Transverse colon (tissue), 4 donors: ENCODE results near the gene CLIP1.

Experiments used
- POLR2A ChIP-seq: fragments of 450-650 bp; IDR thresholded peaks from one replicate; pipeline ENCODE4 v1.6.1; 2016; ENCODE audit warnings: antibody characterized with exemption, mild to moderate bottlenecking, moderate library complexity
- POLR2AphosphoS5 ChIP-seq, 3 donors: sonication (generic); formaldehyde crosslinking; IDR thresholded peaks; one replicate each; pipeline ENCODE4 v1.6.1; 2016; ENCODE audit warnings: antibody characterized with exemption in 3 of 3
- TF ChIP-seq, protein P1 (sequence below), 5 experiments: fragments of 200-600 bp in 3 of 5; fragments of 450-650 bp in 2 of 5; sonication (generic) in 3 of 5; IDR thresholded peaks; 1 replicate in 2 of 5; 2 replicates in 3 of 5; pipeline ENCODE4 v1.5.1; 2016 to 2017; ENCODE audit warnings: antibody characterized with exemption in 5 of 5, inconsistent platforms in 3 of 5, mild to moderate bottlenecking in 2 of 5, moderate library complexity in 1 of 5

GRCh38 chr12:122291431-122291830 lies 131.0 kb downstream of the CLIP1 start:
- TF ChIP-seq, protein P1, sequence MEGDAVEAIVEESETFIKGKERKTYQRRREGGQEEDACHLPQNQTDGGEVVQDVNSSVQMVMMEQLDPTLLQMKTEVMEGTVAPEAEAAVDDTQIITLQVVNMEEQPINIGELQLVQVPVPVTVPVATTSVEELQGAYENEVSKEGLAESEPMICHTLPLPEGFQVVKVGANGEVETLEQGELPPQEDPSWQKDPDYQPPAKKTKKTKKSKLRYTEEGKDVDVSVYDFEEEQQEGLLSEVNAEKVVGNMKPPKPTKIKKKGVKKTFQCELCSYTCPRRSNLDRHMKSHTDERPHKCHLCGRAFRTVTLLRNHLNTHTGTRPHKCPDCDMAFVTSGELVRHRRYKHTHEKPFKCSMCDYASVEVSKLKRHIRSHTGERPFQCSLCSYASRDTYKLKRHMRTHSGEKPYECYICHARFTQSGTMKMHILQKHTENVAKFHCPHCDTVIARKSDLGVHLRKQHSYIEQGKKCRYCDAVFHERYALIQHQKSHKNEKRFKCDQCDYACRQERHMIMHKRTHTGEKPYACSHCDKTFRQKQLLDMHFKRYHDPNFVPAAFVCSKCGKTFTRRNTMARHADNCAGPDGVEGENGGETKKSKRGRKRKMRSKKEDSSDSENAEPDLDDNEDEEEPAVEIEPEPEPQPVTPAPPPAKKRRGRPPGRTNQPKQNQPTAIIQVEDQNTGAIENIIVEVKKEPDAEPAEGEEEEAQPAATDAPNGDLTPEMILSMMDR (IDR thresholded peaks at IDR 0.05) = no peak
- TF ChIP-seq POLR2AphosphoS5 (IDR thresholded peaks at IDR 0.05) = no peak
- no peak for TF ChIP-seq POLR2A
